HEK293T (cell line): ENCODE data around the gene CASP2.
"Not testable (repeated sequence)": the region's sequence is repeated elsewhere in the genome, so short reads cannot be mapped to it uniquely, and the experiment has no call there.

Experiments used
- CTCF ChIA-PET: fragments of 350-600 bp; formaldehyde crosslinking; extraction: SDS; loops from one replicate; lab custom pipeline; 2021; ENCODE audit warnings: antibody characterized with exemption, inconsistent platforms; lab: Yijun Ruan, JAX
- POLR2A ChIA-PET: fragments of 350-600 bp; formaldehyde crosslinking; extraction: SDS; loops from one replicate; lab custom pipeline; 2020; ENCODE audit warnings: antibody characterized with exemption, inconsistent platforms; lab: Yijun Ruan, JAX
- DNase-seq: peaks from one replicate; pipeline ENCODE4 v3.0.0; 2012; ENCODE audit warnings: mixed read lengths; ENCODE audit errors: extremely low spot score
- ARNT ChIP-seq: fragments of 450-650 bp; IDR thresholded peaks from 2 replicates; pipeline ENCODE4 v1.6.1; 2017; ENCODE audit warnings: mild to moderate bottlenecking
- BHLHE40 ChIP-seq: fragments of 450-650 bp; IDR thresholded peaks from 2 replicates; pipeline ENCODE4 v1.6.1; 2016; ENCODE audit warnings: mild to moderate bottlenecking, moderate library complexity, borderline replicate concordance
- CTBP1 ChIP-seq: fragments of 450-650 bp; IDR thresholded peaks from 2 replicates; pipeline ENCODE4 v1.6.1; 2016; ENCODE audit warnings: borderline replicate concordance
- ELF4 ChIP-seq: fragments of 450-650 bp; IDR thresholded peaks from 2 replicates; pipeline ENCODE4 v1.6.1; 2017; ENCODE audit warnings: antibody characterized with exemption
- FOXA1 ChIP-seq: fragments of 450-650 bp; IDR thresholded peaks from 2 replicates; pipeline ENCODE4 v1.6.1; 2016; ENCODE audit warnings: mild to moderate bottlenecking
- FOXK2 ChIP-seq: fragments of 450-650 bp; IDR thresholded peaks from 2 replicates; pipeline ENCODE4 v1.6.1; 2016; ENCODE audit warnings: mild to moderate bottlenecking
- FOXM1 ChIP-seq: fragments of 450-650 bp; IDR thresholded peaks from 2 replicates; pipeline ENCODE4 v1.6.1; 2017; ENCODE audit warnings: mild to moderate bottlenecking, borderline replicate concordance
- HDGF ChIP-seq: fragments of 450-650 bp; IDR thresholded peaks from 2 replicates; pipeline ENCODE4 v1.6.1; 2017; ENCODE audit warnings: antibody characterized with exemption, borderline replicate concordance
- L3MBTL2 ChIP-seq: fragments of 450-650 bp; conservative IDR thresholded peaks from 2 replicates; pipeline ENCODE4 v1.6.1; 2016; ENCODE audit warnings: mild to moderate bottlenecking
- LEF1 ChIP-seq: fragments of 450-650 bp; IDR thresholded peaks from 2 replicates; pipeline ENCODE4 v1.6.1; 2017; ENCODE audit warnings: mild to moderate bottlenecking, borderline replicate concordance
- NFRKB ChIP-seq: fragments of 450-650 bp; IDR thresholded peaks from 2 replicates; pipeline ENCODE4 v1.6.1; 2016; ENCODE audit warnings: mild to moderate bottlenecking, moderate library complexity
- PKNOX1 ChIP-seq: fragments of 450-650 bp; IDR thresholded peaks from 2 replicates; pipeline ENCODE4 v1.6.1; 2016
- SP1 ChIP-seq: fragments of 450-650 bp; IDR thresholded peaks from 2 replicates; pipeline ENCODE4 v1.6.1; 2017
- SUZ12 ChIP-seq: fragments of 450-650 bp; IDR thresholded peaks from 2 replicates; pipeline ENCODE4 v1.6.1; 2016; ENCODE audit warnings: mild to moderate bottlenecking
- TARDBP ChIP-seq: fragments of 450-650 bp; IDR thresholded peaks from 2 replicates; pipeline ENCODE4 v1.6.1; 2016
- ZNF384 ChIP-seq: fragments of 450-650 bp; IDR thresholded peaks from 2 replicates; pipeline ENCODE4 v1.6.1; 2016

CASP2 gene

GRCh38 chr7:143288836-143289235, 685 bp downstream of the CASP2 start:
- POLR2A ChIA-PET: interaction anchor here (1.2 to 2.5 kb wide), 2 partner anchors 25 to 92 kb away, joined by 5 to 29 read pairs; partner anchors contain the start of gene GSTK1
- DNase-seq: no peak

GRCh38 chr7:143289421-143289820, 1.3 kb downstream of the CASP2 start:
- no peak for DNase-seq
- CTCF ChIA-PET: interaction anchor here (0.8 to 1.4 kb wide), 2 partner anchors 10 to 49 kb away, joined by 3 to 6 read pairs; no protein-coding TSS in a partner anchor
- TF ChIP-seq BHLHE40 (no peak), L3MBTL2 (no peak), PKNOX1 (no peak), ZNF384 (no peak), TARDBP (no peak), FOXK2 (no peak), CTBP1 (no peak), FOXA1 (no peak), FOXM1 (no peak), HDGF (no peak), SP1 (no peak)
- POLR2A ChIA-PET: no interaction called here

More at GRCh38 chr7:143288836-143289235, 685 bp downstream of the CASP2 start:
- TF ChIP-seq SUZ12 (no peak), ARNT (no peak), HDGF (no peak), FOXK2 (no peak), CTBP1 (no peak), BHLHE40 (no peak), PKNOX1 (no peak), NFRKB (no peak)
- CTCF ChIA-PET: interaction anchor here (1.2 kb wide), 1 partner anchor 16 kb away, joined by 3 read pairs; no protein-coding TSS in a partner anchor

GRCh38 chr7:143289888-143290287, 1.7 kb downstream of the CASP2 start:
- CTCF ChIA-PET: interaction anchor here (0.8 to 1.4 kb wide), 2 partner anchors 9 to 49 kb away, joined by 3 to 6 read pairs; no protein-coding TSS in a partner anchor
- POLR2A ChIA-PET, DNase-seq: not testable (repeated sequence)

GRCh38 chr7:143290293-143290692, 2.1 kb downstream of the CASP2 start:
- TF ChIP-seq HDGF: no peak
- no peak for TF ChIP-seq TARDBP
- no peak for TF ChIP-seq CTBP1
- no peak for TF ChIP-seq ZNF384
- no peak for TF ChIP-seq SUZ12
- no peak for TF ChIP-seq FOXM1
- DNase-seq: no peak
- ChIA-PET POLR2A (interaction anchor here (1.2 kb wide), 1 partner anchor 27 kb away, joined by 3 read pairs; the partner anchor contains the start of gene GSTK1), CTCF (interaction anchor here (0.8 to 1.4 kb wide), 2 partner anchors 9 to 50 kb away, joined by 3 to 6 read pairs; no protein-coding TSS in a partner anchor)

More at GRCh38 chr7:143289888-143290287, 1.7 kb downstream of the CASP2 start:
- peak; percentile 84 for TF ChIP-seq ZNF384

GRCh38 chr7:143292876-143293275, 4.7 kb downstream of the CASP2 start:
- CTCF ChIA-PET: interaction anchor here (0.9 kb wide), 1 partner anchor 24 kb away, joined by 3 read pairs; no protein-coding TSS in a partner anchor
- TF ChIP-seq SP1: no peak
- TF ChIP-seq SUZ12: no peak
- no peak for TF ChIP-seq FOXK2
- no peak for TF ChIP-seq NFRKB
- no peak for TF ChIP-seq HDGF
- no peak for TF ChIP-seq PKNOX1
- TF ChIP-seq TARDBP: no peak
- TF ChIP-seq LEF1: no peak
- TF ChIP-seq ELF4: no peak
- TF ChIP-seq FOXM1: no peak
- no peak for TF ChIP-seq FOXA1
- TF ChIP-seq L3MBTL2: no peak
- no peak for DNase-seq
- POLR2A ChIA-PET: no interaction called here

GRCh38 chr7:143295870-143296269, 7.7 kb downstream of the CASP2 start:
- ChIA-PET CTCF (interaction anchor here (0.9 to 2.4 kb wide), 3 partner anchors 9 to 84 kb away, joined by 4 to 11 read pairs (median 7); no protein-coding TSS in a partner anchor), POLR2A (interaction anchor here (1.1 kb wide), 1 partner anchor 10 kb away, joined by 3 read pairs; no protein-coding TSS in a partner anchor)
- no peak for TF ChIP-seq BHLHE40
- DNase-seq: no peak

GRCh38 chr7:143296686-143297085, 8.5 kb downstream of the CASP2 start:
- DNase-seq: no peak
- TF ChIP-seq BHLHE40: no peak
- TF ChIP-seq ZNF384: no peak
- TF ChIP-seq PKNOX1: no peak
- TF ChIP-seq HDGF: no peak
- no peak for TF ChIP-seq FOXK2
- TF ChIP-seq LEF1: no peak
- no peak for TF ChIP-seq SUZ12
- no peak for TF ChIP-seq NFRKB
- no peak for TF ChIP-seq ARNT
- TF ChIP-seq SP1: no peak
- no peak for TF ChIP-seq L3MBTL2
- no peak for TF ChIP-seq FOXA1
- no peak for TF ChIP-seq CTBP1
- no peak for TF ChIP-seq FOXM1
- no peak for TF ChIP-seq ELF4
- TF ChIP-seq TARDBP: no peak
- CTCF ChIA-PET: interaction anchor here (0.9 to 2.4 kb wide), 3 partner anchors 8 to 83 kb away, joined by 4 to 11 read pairs (median 7); no protein-coding TSS in a partner anchor
- POLR2A ChIA-PET: interaction anchor here (1.1 kb wide), 1 partner anchor 11 kb away, joined by 3 read pairs; no protein-coding TSS in a partner anchor
